Gastrocnemius medialis (tissue), 4 donors: ENCODE data around the gene SYNGR1. TPM values are rescaled to one million over a fixed set of nuclear protein-coding genes. Genes with fewer than 3 reads are reported as not detected.
A peak's percentile ranks its signal among the peaks of the same experiment; 100 is the strongest.

Source experiments
- ATAC-seq, 2 donors: fragments of 150-250 bp; one replicate each; pipeline ENCODE4 v1.9.1; 2016
- DNase-seq, 2 donors: peaks; one replicate each; pipeline ENCODE4 v3.0.0-alpha.2; 2019
- H3K27ac ChIP-seq, 4 donors: fragments of 200-600 bp; sonication (generic); 1 replicate in 1 of 4; 2 replicates in 3 of 4; pipeline ENCODE4 v1.5.1; 2016 to 2018; ENCODE audit warnings: mild to moderate bottlenecking in 2 of 4, moderate library complexity in 1 of 4
- H3K27me3 ChIP-seq, 3 donors: fragments of 200-600 bp; sonication (generic) in 2 of 3; 1 replicate in 1 of 3; 2 replicates in 2 of 3; pipeline versions ENCODE4 v1.5.1 to v1.6.0; 2016 to 2019; ENCODE audit warnings: mild to moderate bottlenecking in 1 of 3, moderate library complexity in 1 of 3
- H3K36me3 ChIP-seq, 2 donors: fragments of 200-600 bp; sonication (generic) in 1 of 2; one replicate each; pipeline ENCODE4 v1.5.1; 2017 to 2018
- H3K4me1 ChIP-seq, 2 donors: fragments of 200-600 bp; sonication (generic) in 1 of 2; one replicate each; pipeline ENCODE4 v1.5.1; 2016 to 2017; ENCODE audit warnings: mild to moderate bottlenecking in 2 of 2
- H3K4me3 ChIP-seq, 4 donors: fragments of 200-600 bp; sonication (generic) in 3 of 4; 1 replicate in 1 of 4; 2 replicates in 3 of 4; pipeline ENCODE4 v1.5.1; 2016 to 2019; ENCODE audit warnings: mild to moderate bottlenecking in 2 of 4
- H3K9me3 ChIP-seq, 3 donors: fragments of 200-600 bp; sonication (generic) in 2 of 3; 1 replicate in 1 of 3; 2 replicates in 2 of 3; pipeline ENCODE4 v1.5.1; 2016 to 2019
- POLR2A ChIP-seq, 2 donors: fragments of 450-650 bp; IDR thresholded peaks; one replicate each; pipeline ENCODE4 v1.6.1; 2017; ENCODE audit warnings: antibody characterized with exemption in 2 of 2, mild to moderate bottlenecking in 2 of 2, moderate library complexity in 2 of 2
- in situ Hi-C, 4 donors: fragments of 200-750 bp; cut with MboI; loops; one replicate each; pipeline versions ENCODE4 v1.15.0 to v1.8.0; 2017; ENCODE audit warnings: low sequenced_read_pairs in 4 of 4
- intact Hi-C: fragments of 100-400 bp; cut with DNase I; formaldehyde crosslinking; loops from one replicate; pipeline ENCODE4 v1.15.1; 2023; ENCODE audit warnings: low total_unique reads
- total RNA-seq, 4 donors: library from RNA; depleted of rRNA; stranded (reverse); fragments of >200 nt; gene quantifications; one replicate each; pipeline versions ENCODE4 v1.1.0 to v1.2.3, GENCODE V29; 2016
- TF ChIP-seq, protein P1 (sequence below), 5 experiments: fragments of 450-650 bp in 3 of 5; fragments of 200-600 bp in 2 of 5; sonication (generic) in 2 of 5; IDR thresholded peaks in 4 of 5; conservative IDR thresholded peaks in 1 of 5; 1 replicate in 4 of 5; 2 replicates in 1 of 5; pipeline ENCODE4 v1.5.1; 2016 to 2019; ENCODE audit warnings: antibody characterized with exemption in 5 of 5, mild to moderate bottlenecking in 3 of 5, moderate library complexity in 3 of 5

The SYNGR1 gene
- total RNA-seq, 4 donors from 2014 or later = 2.8 to 17.2 (median 9.7) TPM

DNA sequence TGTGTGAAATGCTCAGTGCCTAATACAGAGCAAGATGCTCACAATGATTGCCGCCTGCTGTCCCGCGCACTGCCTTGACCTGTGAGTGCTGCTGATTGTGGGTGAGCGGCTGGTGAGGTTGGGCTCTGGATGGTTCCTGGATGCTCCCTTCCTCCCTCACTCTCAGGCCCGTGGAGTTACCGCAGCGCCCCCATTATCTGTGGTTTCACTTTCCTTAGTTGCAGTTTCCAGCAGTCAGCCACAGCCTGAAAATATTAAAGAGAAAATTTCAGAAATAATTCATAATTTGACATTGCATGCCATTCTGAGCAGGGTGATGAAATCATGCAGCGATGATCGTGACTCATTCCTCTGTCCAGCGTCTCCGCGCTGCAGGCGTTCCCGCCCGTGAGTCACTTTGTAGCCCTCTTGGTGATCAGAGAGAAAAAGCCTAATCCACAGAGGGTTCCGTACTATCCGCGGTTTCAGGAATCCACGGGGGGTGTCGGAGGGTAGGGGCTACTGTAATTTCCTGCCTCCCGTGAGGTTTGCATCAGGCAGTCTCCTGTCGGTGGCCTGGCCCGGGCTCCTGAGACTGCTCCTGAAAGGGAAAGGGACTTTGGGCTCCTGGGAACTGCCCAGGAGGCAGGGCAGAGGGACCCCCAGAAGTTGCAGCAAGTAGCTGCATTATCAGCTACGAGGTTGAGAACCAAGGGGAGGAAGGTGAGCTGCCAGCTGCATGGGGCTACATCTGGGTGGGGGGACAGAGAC, 41.0 kb upstream of the SYNGR1 start:
- intact Hi-C loops (loop anchor here (2.0 kb wide), 1 partner anchor 138 kb away; no protein-coding TSS in a partner anchor), in situ Hi-C loops (loop anchor here in 2 of 4 donors (5.0 to 25.0 kb wide), 2 partner anchors 141 to 204 kb away; partner anchors contain the start of genes ATF4 (in 1 of the 2) and MIEF1 (in 1 of the 2))
- peak overlapping the region in 2 of 4 donors; percentile 6 to 30 for H3K4me3 ChIP-seq
- peak; percentile 44 to 63 for DNase-seq
- no peaks in the 10 kb centered on the region for H3K9me3 ChIP-seq
- TF ChIP-seq, protein P1, sequence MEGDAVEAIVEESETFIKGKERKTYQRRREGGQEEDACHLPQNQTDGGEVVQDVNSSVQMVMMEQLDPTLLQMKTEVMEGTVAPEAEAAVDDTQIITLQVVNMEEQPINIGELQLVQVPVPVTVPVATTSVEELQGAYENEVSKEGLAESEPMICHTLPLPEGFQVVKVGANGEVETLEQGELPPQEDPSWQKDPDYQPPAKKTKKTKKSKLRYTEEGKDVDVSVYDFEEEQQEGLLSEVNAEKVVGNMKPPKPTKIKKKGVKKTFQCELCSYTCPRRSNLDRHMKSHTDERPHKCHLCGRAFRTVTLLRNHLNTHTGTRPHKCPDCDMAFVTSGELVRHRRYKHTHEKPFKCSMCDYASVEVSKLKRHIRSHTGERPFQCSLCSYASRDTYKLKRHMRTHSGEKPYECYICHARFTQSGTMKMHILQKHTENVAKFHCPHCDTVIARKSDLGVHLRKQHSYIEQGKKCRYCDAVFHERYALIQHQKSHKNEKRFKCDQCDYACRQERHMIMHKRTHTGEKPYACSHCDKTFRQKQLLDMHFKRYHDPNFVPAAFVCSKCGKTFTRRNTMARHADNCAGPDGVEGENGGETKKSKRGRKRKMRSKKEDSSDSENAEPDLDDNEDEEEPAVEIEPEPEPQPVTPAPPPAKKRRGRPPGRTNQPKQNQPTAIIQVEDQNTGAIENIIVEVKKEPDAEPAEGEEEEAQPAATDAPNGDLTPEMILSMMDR (IDR thresholded peaks at IDR 0.05 in 4 of 5, conservative IDR thresholded peaks at IDR 0.05 in 1 of 5) = no peak
- TF ChIP-seq POLR2A (IDR thresholded peaks at IDR 0.05) = no peak
- H3K27me3 ChIP-seq = no peaks in the 10 kb centered on the region
- H3K36me3 ChIP-seq = peaks cover 0 to 25% of the 10 kb centered on the region in 2 donors
- ATAC-seq = peak; percentile 63 to 76
- peaks cover 5 to 9% of the 10 kb centered on the region in 2 donors for H3K4me1 ChIP-seq
- H3K27ac ChIP-seq = peak overlapping the region; percentile 1 to 71 (median 56)

- no peaks in the 10 kb centered on the region for H3K27me3 ChIP-seq
- TF ChIP-seq, protein P1 (IDR thresholded peaks at IDR 0.05 in 4 of 5, conservative IDR thresholded peaks at IDR 0.05 in 1 of 5) = no peak
- TF ChIP-seq POLR2A (IDR thresholded peaks at IDR 0.05) = no peak
- H3K27ac ChIP-seq = peak overlapping the region; percentile 1 to 71 (median 47)
- in situ Hi-C loops = loop anchor here in 2 of 4 donors (5.0 to 25.0 kb wide), 2 partner anchors 142 to 203 kb away; partner anchors contain the start of genes ATF4 (in 1 of the 2) and MIEF1 (in 1 of the 2)
- peaks cover 0 to 31% of the 10 kb centered on the region in 2 donors for H3K36me3 ChIP-seq
- no peak for DNase-seq
- H3K9me3 ChIP-seq = no peaks in the 10 kb centered on the region
- intact Hi-C loops = loop anchor here (2.0 kb wide), 1 partner anchor 139 kb away; no protein-coding TSS in a partner anchor
- H3K4me1 ChIP-seq = peaks cover 12 to 15% of the 10 kb centered on the region in 2 donors
- peak overlapping the region in 1 of 4 donors; percentile 30 for H3K4me3 ChIP-seq
- ATAC-seq = no peak
Measured at GRCh38 chr22:39309364-39309861, 40.4 kb upstream of the SYNGR1 start.

DNA sequence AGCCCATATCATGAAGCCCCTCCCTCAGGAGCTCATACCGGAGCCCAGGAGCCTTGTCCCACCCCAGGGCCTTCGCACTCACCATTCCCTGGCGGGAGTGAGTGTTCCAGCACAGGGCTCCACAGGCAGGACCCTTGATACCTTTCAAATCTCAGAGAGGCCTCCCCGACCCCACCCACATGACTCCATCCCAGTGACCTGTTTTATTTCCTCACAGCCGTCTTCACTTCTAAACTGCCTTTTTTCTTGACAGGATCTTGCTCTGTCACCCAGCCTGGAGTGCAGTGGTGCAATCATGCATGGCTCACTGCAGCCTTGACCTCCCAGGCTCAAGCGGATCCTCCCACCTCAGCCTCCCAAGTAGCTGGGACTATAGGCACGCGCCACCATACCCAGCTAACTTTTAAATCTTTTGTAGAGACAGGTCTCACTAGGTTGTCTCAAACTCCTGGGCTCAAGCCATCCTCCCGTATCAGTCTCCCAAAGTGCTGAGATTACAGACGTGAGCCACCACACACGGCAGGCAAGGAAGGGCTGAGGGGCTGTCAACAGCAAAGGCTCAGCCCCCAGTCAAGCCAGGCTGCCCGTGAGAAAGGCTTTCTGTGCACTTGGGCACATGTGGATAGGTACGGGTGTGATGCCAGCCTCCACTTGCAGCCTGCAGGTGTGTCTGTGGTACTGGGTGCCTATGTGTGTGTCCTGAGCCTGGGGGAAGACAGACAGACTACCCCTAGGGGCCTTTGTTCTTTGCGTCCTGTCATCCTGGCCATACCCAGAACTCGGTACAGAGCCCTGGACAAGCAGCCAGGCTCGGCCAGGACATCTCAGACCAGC, 39.7 kb upstream of the SYNGR1 start:
- TF ChIP-seq, protein P1 (IDR thresholded peaks at IDR 0.05 in 4 of 5, conservative IDR thresholded peaks at IDR 0.05 in 1 of 5) = no peak
- TF ChIP-seq POLR2A (IDR thresholded peaks at IDR 0.05) = no peak
- H3K4me3 ChIP-seq = no peak overlapping the region
- H3K36me3 ChIP-seq = peaks cover 1 to 38% of the 10 kb centered on the region in 2 donors
- DNase-seq = no peak
- in situ Hi-C loops = loop anchor here (5.0 to 25.0 kb wide), 3 partner anchors 138 to 202 kb away; partner anchors contain the start of genes ATF4 (in 1 of the 4) and MIEF1 (in 1 of the 4)
- no peaks in the 10 kb centered on the region for H3K27me3 ChIP-seq
- H3K9me3 ChIP-seq = no peaks in the 10 kb centered on the region
- intact Hi-C loops = loop anchor here (2.0 kb wide), 1 partner anchor 139 kb away; no protein-coding TSS in a partner anchor
- peaks cover 18 to 22% of the 10 kb centered on the region in 2 donors for H3K4me1 ChIP-seq
- no peak for ATAC-seq
- H3K27ac ChIP-seq = no peak overlapping the region
